22Rv1 (cell line): ENCODE results near the gene IL23A.
"Not testable (repeated sequence)": the region's sequence is repeated elsewhere in the genome, so short reads cannot be mapped to it uniquely, and the experiment has no call there.

Experiments used
- CTCF ChIP-seq: fragments of 450-650 bp; IDR thresholded peaks from 2 replicates; pipeline ENCODE4 v1.5.1; 2017; ENCODE audit warnings: mild to moderate bottlenecking
- ZFX ChIP-seq: fragments of 450-650 bp; IDR thresholded peaks from 2 replicates; pipeline ENCODE4 v1.6.1; 2017; ENCODE audit warnings: antibody characterized with exemption, borderline replicate concordance

GRCh38 chr12:56347255-56347654 lies 8.6 kb downstream of the IL23A start:
- not testable (repeated sequence) for TF ChIP-seq CTCF, ZFX
